GM12801 (cell line): ENCODE data around the gene GDPD5.

Source experiments
- CTCF ChIP-seq: IDR thresholded peaks from one replicate; pipeline ENCODE4 v1.5.1; 2011; ENCODE audit warnings: control low read depth; ENCODE audit not compliant: insufficient read length; ENCODE audit errors: extremely low read depth

GDPD5 gene

GRCh38 chr11:75554258-75555022 is 28.7 kb upstream of the GDPD5 start:
- no peak for TF ChIP-seq CTCF

- TF ChIP-seq CTCF, result no peak
Observed at GRCh38 chr11:75553889-75554257, 28.1 kb upstream of the GDPD5 start.

- TF ChIP-seq CTCF, result no peak
Observed at GRCh38 chr11:75553182-75553581, 27.4 kb upstream of the GDPD5 start.

- TF ChIP-seq CTCF, result no peak
Observed at GRCh38 chr11:75549370-75549958, 23.7 kb upstream of the GDPD5 start.

GRCh38 chr11:75548595-75549272 is 23.0 kb upstream of the GDPD5 start:
- TF ChIP-seq CTCF, result no peak

GRCh38 chr11:75547617-75548058 is 21.9 kb upstream of the GDPD5 start:
- no peak for TF ChIP-seq CTCF

GRCh38 chr11:75547177-75547576 is 21.4 kb upstream of the GDPD5 start:
- TF ChIP-seq CTCF, result no peak
